NOMO-1 treated with DMSO at 0.1 percent for 48 hours (cell line): ENCODE results near the gene FBXL17.

ENCODE experiments used
- DNase-seq: peaks from one replicate; lab custom pipeline; 2025; ENCODE audit not compliant: unreplicated experiment; lab: John Stamatoyannopoulos, UW

FBXL17 gene

DNA sequence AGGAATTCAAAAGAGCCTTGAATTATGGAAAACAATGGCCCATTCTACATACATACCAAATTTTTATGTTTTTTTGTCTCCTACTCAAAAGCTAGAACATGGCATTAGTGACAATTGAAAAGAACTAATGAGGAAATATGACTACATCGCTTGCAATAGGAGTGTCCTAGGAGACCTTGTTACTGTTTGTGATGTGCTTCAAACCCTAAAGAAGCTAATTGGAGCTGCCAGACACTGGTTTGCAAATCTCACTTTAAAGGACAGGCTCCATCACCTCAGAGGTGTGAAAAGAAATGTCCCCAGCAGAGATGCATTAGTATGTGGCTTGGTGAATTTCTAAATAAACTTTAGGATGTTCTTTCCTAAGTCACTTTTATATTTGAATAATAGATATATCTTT is 356.9 kb downstream of the FBXL17 start:
- no peak for DNase-seq

DNA sequence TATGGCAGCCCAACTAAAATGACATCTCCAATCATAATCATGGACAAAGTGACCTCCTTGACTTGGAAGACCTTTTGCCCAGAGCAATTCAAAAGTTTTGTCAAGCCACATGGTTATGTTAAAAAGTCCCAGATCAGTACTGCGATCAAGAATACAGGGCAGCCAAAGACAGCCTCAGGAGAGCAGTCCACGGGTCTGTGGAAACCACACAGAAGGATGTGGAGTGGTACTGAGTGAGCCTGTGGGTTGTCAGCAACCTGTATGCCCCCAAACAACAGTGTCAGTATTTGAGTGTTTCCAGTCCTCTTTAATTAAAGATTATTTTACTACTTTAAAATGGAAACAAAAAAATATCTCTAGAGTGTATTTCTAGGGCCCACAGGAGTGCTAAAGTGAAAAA is 365.8 kb downstream of the FBXL17 start:
- no peak for DNase-seq

GRCh38 chr5:108006791-108007190 is 375.1 kb downstream of the FBXL17 start:
- DNase-seq = no peak

DNA sequence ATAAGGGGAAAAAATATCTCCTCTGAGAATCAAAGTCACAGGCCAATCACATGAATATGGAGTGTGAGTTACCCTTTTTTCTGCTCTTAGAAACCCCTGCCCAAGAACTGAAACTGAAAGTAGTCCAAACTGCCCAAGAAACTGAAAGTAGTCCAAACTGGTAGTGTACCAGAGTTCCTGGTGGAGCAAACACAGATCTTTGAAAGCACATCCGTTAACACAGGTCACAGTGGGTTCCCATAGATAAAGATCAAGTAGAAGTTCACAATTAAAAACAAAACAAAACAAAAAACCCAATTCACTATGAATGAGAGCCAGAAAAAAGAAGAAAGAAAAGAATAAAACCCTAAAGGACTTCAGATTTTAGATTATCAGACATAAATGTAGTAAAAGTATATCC is 378.7 kb downstream of the FBXL17 start:
- DNase-seq = peak; percentile 29

GRCh38 chr5:108001222-108001621 is 380.7 kb downstream of the FBXL17 start:
- no peak for DNase-seq

DNA sequence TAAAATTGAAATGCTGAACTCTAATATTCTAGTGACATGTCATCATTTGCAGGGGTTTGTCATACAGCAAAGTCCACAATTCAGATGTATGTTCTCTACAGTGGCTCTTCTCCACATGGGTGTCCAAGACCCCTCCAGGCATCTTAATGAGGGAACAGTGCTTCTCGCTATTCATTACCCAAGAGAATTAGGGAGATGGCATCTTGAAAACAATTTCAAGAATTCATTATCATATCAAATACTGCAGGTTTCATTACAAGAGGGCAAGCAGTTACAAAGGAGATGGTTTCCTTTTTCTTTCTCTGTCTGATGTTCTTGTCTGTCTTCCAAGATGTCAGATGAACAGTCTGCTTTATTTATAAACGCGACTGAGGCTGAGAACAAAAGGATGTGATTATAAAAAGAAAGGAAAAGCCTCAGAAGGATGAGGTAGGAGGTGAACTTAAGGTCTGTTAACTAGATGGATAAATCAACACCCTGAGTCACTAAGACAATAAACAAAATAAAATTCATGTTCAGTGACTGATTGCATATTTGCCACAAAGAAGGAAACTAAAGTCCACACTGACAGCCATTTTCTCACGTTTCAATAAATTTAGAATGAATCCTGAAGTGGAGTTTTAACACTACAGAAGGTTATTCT is 384.4 kb downstream of the FBXL17 start:
- DNase-seq = no peak

- DNase-seq = no peak
Observed at GRCh38 chr5:107993341-107993740, 388.6 kb downstream of the FBXL17 start.

- DNase-seq = no peak
Observed at GRCh38 chr5:107990881-107991810, 390.8 kb downstream of the FBXL17 start.

GRCh38 chr5:107985144-107985543 is 396.8 kb downstream of the FBXL17 start:
- no peak for DNase-seq

GRCh38 chr5:107982703-107983425 is 399.0 kb downstream of the FBXL17 start:
- no peak for DNase-seq

DNA sequence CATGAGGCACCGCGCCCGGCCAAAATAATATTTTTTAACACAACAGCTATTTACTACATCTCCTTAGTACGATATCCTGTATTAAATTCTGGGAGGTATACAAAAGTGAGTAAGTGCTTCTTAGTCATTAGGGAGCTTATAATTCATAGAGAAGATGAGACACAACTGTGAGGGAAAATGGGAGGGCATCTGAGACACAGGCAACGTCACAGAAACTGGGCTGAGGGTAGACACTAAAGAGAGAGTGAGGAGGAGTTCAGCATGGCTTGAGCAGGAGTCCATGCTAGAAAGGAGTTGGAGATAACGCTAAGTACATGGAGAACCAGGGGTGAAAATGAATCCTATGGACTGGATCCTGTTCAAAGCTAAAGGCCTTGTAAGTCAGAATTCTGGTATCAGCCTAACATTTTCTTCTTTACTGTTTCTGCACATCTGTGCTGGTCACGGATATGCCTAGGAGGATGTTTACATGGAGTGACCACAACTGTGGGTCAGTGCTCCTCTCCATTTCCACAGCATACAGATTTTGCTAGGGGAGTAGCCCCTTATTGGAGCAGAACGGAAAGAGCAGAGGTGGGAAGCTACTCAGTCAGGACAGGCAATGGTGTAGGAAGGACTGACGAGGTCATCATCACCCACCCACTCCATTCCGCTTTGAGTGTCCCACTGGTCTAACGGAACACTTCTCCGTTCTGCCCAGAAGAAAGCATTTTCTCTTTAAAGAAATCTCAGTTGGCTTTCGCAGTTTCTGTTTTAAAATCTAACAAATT is 400.8 kb downstream of the FBXL17 start:
- no peak for DNase-seq

- no peak for DNase-seq
Observed at GRCh38 chr5:107979900-107980299, 402.0 kb downstream of the FBXL17 start.

DNA sequence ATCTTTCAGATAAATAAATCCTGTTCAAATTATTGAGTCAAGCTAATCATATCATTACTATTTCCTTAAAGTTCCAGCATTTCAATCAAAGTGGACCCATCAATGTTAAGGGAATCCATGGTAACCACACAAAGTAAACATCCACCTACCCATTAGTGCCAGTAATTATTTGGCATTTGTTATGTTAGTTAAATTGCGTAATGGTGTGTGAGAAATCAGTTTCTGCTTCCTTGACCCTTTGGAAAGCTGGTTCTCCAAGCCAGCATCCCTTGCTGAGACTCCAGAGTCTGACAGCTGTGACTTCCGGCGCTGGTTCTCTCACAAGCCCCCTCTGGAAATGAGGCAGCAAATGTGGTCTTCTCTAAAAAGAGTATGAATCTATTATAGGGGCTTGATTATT is 402.6 kb downstream of the FBXL17 start:
- DNase-seq = no peak

DNA sequence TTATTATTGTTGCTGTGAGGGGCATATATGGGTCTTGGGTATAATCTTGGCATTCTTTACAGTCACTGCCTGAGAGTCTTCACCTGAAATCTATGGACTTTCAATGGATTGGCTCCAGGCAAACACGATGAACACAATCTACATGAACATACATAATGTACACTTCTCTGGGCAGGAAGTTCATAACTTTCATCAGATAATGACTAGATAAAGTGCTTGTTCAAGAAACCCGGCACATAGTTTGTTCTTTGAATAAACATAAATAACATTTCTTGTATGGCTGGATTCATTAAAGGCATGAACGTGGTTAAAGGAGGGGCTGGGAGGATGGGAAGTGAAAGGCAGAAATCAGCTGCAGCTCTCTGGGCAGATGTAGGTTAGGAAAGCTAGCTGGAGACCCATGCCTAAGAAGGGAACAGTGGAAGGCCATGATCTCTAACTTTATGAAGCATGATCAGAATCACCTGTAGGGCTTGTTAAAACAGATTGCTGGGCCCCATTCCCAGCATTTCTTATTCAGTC is 404.3 kb downstream of the FBXL17 start:
- DNase-seq = no peak

- no peak for DNase-seq
Observed at GRCh38 chr5:107975568-107975967, 406.3 kb downstream of the FBXL17 start.

DNA sequence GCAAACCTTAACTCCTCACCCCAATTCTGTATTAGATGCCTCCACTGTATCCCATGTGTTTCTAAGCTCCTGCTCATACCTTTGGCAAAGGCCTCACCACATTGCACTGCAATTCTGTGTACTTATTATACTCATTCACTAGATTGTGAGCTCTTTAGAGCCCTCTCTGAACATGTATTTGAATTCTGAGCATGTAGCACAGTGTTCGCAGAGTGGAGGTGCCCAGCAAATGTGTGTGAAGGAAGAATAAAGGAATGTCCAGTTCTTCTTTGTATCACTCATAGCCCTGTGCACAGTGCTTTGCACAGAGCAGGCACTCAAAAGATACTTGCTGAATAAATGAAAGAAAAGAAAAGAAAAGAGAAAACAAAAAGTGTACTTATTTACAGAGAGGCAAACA is 410.1 kb downstream of the FBXL17 start:
- DNase-seq = no peak

DNA sequence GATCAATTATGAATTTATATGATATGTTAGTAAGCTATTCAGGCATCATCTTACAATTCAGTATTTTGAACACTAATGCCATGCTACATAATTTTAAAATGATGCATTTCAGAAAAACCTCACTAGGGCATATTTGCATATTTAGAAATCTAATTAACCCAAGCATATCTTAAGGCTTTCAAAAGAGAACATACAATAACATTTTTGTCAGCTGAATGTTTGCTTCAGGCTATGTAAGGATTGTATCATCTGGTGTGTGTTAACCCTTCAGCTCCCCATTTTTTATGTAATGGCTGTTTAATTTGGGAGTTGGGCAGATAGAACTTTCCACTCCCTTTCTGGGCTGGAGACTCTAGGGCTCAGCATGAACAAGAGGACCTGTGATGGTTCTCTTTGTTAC is 412.1 kb downstream of the FBXL17 start:
- DNase-seq = no peak

GRCh38 chr5:107968998-107969397 is 412.9 kb downstream of the FBXL17 start:
- DNase-seq = no peak

- DNase-seq = no peak
Observed at GRCh38 chr5:107968406-107968843, 413.5 kb downstream of the FBXL17 start.

- no peak for DNase-seq
Observed at GRCh38 chr5:107966201-107966600, 415.7 kb downstream of the FBXL17 start.

- peak; percentile 63 for DNase-seq
Observed at GRCh38 chr5:107964722-107965121, 417.2 kb downstream of the FBXL17 start.
